Activated CD8-positive, alpha-beta memory T cell treated with anti-CD3 and anti-CD28 coated beads, Interleukin-2, amount 50 U/mL, for 48 hours (primary cell): ENCODE measurements around the gene JAG2.

ENCODE experiments used
- DNase-seq: peaks from one replicate; pipeline ENCODE4 v3.0.0-alpha.2; 2020

JAG2 gene

GRCh38 chr14:105168496-105168978, at the start of gene JAG2:
JAG2 (minus strand) TSS chr14:105168776; CDS start chr14:105168420, 356 bp downstream.
- DNase-seq, result peak; percentile 77

GRCh38 chr14:105217774-105218173, 49.2 kb upstream of the JAG2 start:
- DNase-seq, result no peak

GRCh38 chr14:105216490-105217247, 48.1 kb upstream of the JAG2 start:
- DNase-seq, result no peak

GRCh38 chr14:105215602-105216001, 47.0 kb upstream of the JAG2 start:
- DNase-seq, result no peak

GRCh38 chr14:105214324-105214915, 45.8 kb upstream of the JAG2 start:
- DNase-seq, result no peak

GRCh38 chr14:105213361-105213760, 44.8 kb upstream of the JAG2 start:
- no peak for DNase-seq

GRCh38 chr14:105212541-105213300, 44.1 kb upstream of the JAG2 start:
- DNase-seq, result no peak

- DNase-seq, result no peak
Measured at GRCh38 chr14:105211758-105212089, 43.1 kb upstream of the JAG2 start.

GRCh38 chr14:105211086-105211757, 42.6 kb upstream of the JAG2 start:
- no peak for DNase-seq

- DNase-seq, result no peak
Measured at GRCh38 chr14:105210266-105211025, 41.9 kb upstream of the JAG2 start.

GRCh38 chr14:105209646-105210045, 41.1 kb upstream of the JAG2 start:
- DNase-seq, result no peak

- no peak for DNase-seq
Measured at GRCh38 chr14:105209091-105209490, 40.5 kb upstream of the JAG2 start.

GRCh38 chr14:105208738-105209075, 40.1 kb upstream of the JAG2 start:
- no peak for DNase-seq

GRCh38 chr14:105207996-105208737, 39.6 kb upstream of the JAG2 start:
- DNase-seq, result no peak

- DNase-seq, result no peak
Measured at GRCh38 chr14:105207460-105207901, 38.9 kb upstream of the JAG2 start.

- DNase-seq, result no peak
Measured at GRCh38 chr14:105206873-105207272, 38.3 kb upstream of the JAG2 start.

GRCh38 chr14:105205673-105206208, 37.2 kb upstream of the JAG2 start:
- no peak for DNase-seq

- no peak for DNase-seq
Measured at GRCh38 chr14:105204931-105205672, 36.5 kb upstream of the JAG2 start.

- no peak for DNase-seq
Measured at GRCh38 chr14:105204206-105204930, 35.8 kb upstream of the JAG2 start.

- no peak for DNase-seq
Measured at GRCh38 chr14:105203701-105204100, 35.1 kb upstream of the JAG2 start.
